Type B pancreatic cell (in vitro differentiated cells): ENCODE results near the gene TENM4. TPM values are rescaled to one million over a fixed set of nuclear protein-coding genes. Genes with fewer than 3 reads are reported as not detected.
A peak's percentile ranks its signal among the peaks of the same experiment; 100 is the strongest.

ENCODE experiments used
- DNase-seq: peaks from one replicate; pipeline ENCODE4 v3.0.0; 2021; ENCODE audit warnings: mixed read lengths; ENCODE audit not compliant: unreplicated experiment; ENCODE audit errors: extremely low spot score
- H3K27ac Mint-ChIP-seq: 2 replicates; pipeline ENCODE4 v1.8.0; 2021; ENCODE audit warnings: mild to moderate bottlenecking, mixed read lengths
- H3K27me3 Mint-ChIP-seq: 2 replicates; pipeline ENCODE4 v1.8.0; 2021; ENCODE audit warnings: mixed read lengths
- H3K36me3 Mint-ChIP-seq: 2 replicates; pipeline ENCODE4 v1.8.0; 2021; ENCODE audit warnings: mixed read lengths
- H3K4me1 Mint-ChIP-seq: one replicate; pipeline ENCODE4 v1.8.0; 2021; ENCODE audit warnings: mixed read lengths; ENCODE audit not compliant: unreplicated experiment
- H3K4me3 Mint-ChIP-seq: 2 replicates; pipeline ENCODE4 v1.8.0; 2021; ENCODE audit warnings: mild to moderate bottlenecking, mixed read lengths
- H3K9me3 Mint-ChIP-seq: 2 replicates; pipeline ENCODE4 v1.8.0; 2021; ENCODE audit warnings: mixed read lengths
- CTCF ChIP-seq: fragments of 200-600 bp; sonication (generic); conservative IDR thresholded peaks from 2 replicates; pipeline ENCODE4 v1.5.0; 2021; ENCODE audit warnings: antibody characterized with exemption, mild to moderate bottlenecking
- total RNA-seq: library from RNA; stranded (reverse); gene quantifications from 2 replicates; pipeline ENCODE4 v1.2.1, GENCODE V29; 2021; ENCODE audit warnings: low replicate concordance

TENM4 gene
- total RNA-seq, 1 donor from 2014 or later: 156 TPM

- peaks cover 29% of the 10 kb centered on the region for H3K4me1 Mint-ChIP-seq
- H3K27ac Mint-ChIP-seq: no peak overlapping the region
- no peaks in the 10 kb centered on the region for H3K9me3 Mint-ChIP-seq
- no peaks in the 10 kb centered on the region for H3K27me3 Mint-ChIP-seq
- TF ChIP-seq CTCF: no peak
- no peak overlapping the region for H3K4me3 Mint-ChIP-seq
- DNase-seq: no peak
- H3K36me3 Mint-ChIP-seq: peaks cover 4% of the 10 kb centered on the region
Measured at GRCh38 chr11:79314906-79315689, 125.7 kb downstream of the TENM4 start.

- Mint-ChIP-seq H3K27me3 (no peaks in the 10 kb centered on the region), H3K36me3 (peaks cover 4% of the 10 kb centered on the region), H3K4me3 (no peak overlapping the region)
Measured at GRCh38 chr11:79313530-79313913, 127.3 kb downstream of the TENM4 start.

GRCh38 chr11:79312617-79313529, 128.0 kb downstream of the TENM4 start:
- H3K9me3 Mint-ChIP-seq: no peaks in the 10 kb centered on the region
- H3K4me1 Mint-ChIP-seq: peaks cover 39% of the 10 kb centered on the region
- peaks cover 4% of the 10 kb centered on the region for H3K36me3 Mint-ChIP-seq
- no peaks in the 10 kb centered on the region for H3K27me3 Mint-ChIP-seq
- no peak for DNase-seq
- no peak for TF ChIP-seq CTCF
- no peak overlapping the region for H3K4me3 Mint-ChIP-seq
- peak overlapping the region; percentile 55 for H3K27ac Mint-ChIP-seq

More at GRCh38 chr11:79313530-79313913, 127.3 kb downstream of the TENM4 start:
- Mint-ChIP-seq H3K27ac (peak overlapping the region; percentile 55), H3K9me3 (no peaks in the 10 kb centered on the region), H3K4me1 (peaks cover 39% of the 10 kb centered on the region)
- DNase-seq: no peak
- no peak for TF ChIP-seq CTCF

- H3K36me3 Mint-ChIP-seq: peaks cover 4% of the 10 kb centered on the region
- peaks cover 33% of the 10 kb centered on the region for H3K4me1 Mint-ChIP-seq
- DNase-seq: no peak
- no peak overlapping the region for H3K27ac Mint-ChIP-seq
- H3K4me3 Mint-ChIP-seq: no peak overlapping the region
- H3K27me3 Mint-ChIP-seq: no peaks in the 10 kb centered on the region
- TF ChIP-seq CTCF: no peak
- H3K9me3 Mint-ChIP-seq: no peaks in the 10 kb centered on the region
Measured at GRCh38 chr11:79311461-79311860, 129.4 kb downstream of the TENM4 start.

GRCh38 chr11:79309407-79309806, 131.4 kb downstream of the TENM4 start:
- TF ChIP-seq CTCF: no peak
- H3K36me3 Mint-ChIP-seq: peaks cover 2% of the 10 kb centered on the region
- H3K9me3 Mint-ChIP-seq: no peaks in the 10 kb centered on the region
- H3K4me3 Mint-ChIP-seq: no peak overlapping the region
- DNase-seq: no peak
- H3K27me3 Mint-ChIP-seq: no peaks in the 10 kb centered on the region
- peaks cover 38% of the 10 kb centered on the region for H3K4me1 Mint-ChIP-seq
- no peak overlapping the region for H3K27ac Mint-ChIP-seq
